HG03175 (cell line): ENCODE results near the gene SEMA3D.
"Not testable (repeated sequence)": the region's sequence is repeated elsewhere in the genome, so short reads cannot be mapped to it uniquely, and the experiment has no call there.

ENCODE experiments used
- ATAC-seq: cut with Tn5 transposase; IDR thresholded peaks from one replicate; pipeline ENCODE4 v1.9.1; 2021; ENCODE audit warnings: mild to moderate bottlenecking, moderate library complexity; ENCODE audit not compliant: unreplicated experiment

SEMA3D gene

DNA sequence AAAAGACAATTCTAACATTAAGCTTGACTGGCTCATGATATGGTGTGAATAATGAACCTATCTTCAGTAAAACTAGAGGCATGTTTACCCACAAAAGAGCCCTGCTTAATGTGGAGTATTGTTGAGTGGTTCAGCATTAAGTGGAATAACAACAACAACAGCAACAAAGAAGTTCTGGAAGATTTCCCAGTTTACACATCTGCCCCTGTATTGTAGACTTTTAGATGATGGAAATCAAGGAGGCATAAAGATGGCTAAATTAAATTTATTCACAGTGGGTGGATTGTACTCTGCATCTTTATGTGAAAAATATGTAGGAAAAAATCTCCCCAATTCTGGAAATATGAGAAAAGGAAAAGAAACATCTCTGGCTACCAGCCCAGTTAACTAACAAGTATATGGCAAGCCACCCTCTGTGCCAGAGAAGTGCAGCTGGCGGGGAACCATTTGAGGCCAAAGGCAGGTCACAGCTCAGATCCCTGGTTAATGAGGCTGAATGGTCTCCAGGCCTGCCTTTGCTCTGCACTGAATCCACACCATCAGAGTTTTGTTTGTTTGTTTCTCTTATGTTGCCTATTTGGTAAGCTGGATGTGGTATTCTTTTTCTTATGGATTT is 186.0 kb downstream of the SEMA3D start:
- ATAC-seq, result no peak

DNA sequence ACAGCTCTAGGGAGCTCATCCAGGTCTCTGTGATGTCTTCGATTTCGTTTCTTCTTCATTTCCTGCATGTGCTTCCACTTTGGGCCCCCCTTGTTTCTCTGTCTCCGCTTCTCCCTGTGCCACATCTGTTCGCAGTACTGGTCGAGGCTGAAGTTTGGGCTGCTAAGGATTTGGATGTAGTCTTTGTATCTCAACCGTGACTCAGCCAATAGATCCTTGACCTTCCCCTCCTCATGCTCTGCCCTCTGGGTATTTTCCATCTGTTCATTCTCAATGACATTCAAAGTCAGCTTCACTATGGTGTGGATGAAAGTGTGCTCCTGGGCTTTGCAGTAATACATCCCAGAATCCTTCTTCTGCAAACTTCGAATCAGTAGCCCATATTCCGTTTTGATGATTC is 187.4 kb downstream of the SEMA3D start:
- ATAC-seq, result no peak

DNA sequence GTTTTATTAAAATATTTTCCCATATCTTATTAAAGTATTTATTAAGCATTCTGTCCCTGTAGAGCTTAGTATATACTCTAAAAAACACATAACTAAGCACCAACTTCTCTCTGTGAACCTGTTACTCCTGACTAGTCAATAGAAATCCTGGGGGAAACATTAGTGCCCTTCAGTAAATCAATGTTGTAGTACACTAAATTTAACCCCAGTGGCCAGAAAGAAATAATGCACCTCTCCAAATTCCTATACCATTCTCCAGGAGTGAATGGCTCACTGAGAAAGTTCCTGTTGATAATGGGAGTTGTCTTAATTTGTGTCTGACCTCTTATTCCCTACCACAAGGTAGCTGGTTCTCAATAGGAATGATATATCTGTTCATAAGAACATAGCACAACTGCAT is 188.2 kb downstream of the SEMA3D start:
- ATAC-seq, result no peak

DNA sequence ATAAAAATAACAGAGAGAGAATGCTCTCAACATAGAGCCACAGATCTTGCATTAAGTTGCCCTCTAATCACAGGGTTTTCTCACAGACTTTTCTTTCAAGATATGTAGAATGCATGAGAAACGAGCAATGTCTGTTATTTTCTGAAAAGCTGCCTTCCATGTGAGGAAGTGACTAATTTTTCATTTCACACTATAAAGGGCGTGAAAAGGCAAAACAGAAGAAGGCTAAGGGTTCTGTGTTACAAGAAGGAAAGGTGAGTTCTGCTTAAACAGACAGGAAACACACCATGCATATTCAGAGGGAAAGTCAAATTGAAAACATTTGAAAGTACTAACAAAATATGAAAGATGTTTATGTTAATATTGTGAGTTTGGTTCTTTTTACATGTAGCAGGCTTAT is 189.2 kb downstream of the SEMA3D start:
- ATAC-seq, result no peak

DNA sequence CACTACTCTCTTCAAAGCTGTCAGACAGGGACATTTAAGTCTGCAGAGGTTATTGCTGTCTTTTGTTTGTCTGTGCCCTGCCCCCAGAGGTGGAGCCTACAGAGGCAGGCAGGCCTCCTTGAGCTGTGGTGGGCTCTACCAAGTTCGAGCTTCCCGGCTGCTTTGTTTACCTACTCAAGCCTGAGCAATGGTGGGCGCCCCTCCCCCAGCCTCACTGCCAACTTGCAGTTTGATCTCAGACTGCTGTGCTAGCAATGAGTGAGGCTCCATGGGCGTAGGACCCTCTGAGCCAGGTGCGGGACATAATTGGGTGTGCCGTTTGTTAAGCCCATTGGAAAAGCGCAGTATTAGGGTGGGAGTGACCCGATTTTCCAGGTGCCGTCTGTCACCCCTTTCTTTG is 193.9 kb downstream of the SEMA3D start:
- ATAC-seq, result not testable (repeated sequence)

DNA sequence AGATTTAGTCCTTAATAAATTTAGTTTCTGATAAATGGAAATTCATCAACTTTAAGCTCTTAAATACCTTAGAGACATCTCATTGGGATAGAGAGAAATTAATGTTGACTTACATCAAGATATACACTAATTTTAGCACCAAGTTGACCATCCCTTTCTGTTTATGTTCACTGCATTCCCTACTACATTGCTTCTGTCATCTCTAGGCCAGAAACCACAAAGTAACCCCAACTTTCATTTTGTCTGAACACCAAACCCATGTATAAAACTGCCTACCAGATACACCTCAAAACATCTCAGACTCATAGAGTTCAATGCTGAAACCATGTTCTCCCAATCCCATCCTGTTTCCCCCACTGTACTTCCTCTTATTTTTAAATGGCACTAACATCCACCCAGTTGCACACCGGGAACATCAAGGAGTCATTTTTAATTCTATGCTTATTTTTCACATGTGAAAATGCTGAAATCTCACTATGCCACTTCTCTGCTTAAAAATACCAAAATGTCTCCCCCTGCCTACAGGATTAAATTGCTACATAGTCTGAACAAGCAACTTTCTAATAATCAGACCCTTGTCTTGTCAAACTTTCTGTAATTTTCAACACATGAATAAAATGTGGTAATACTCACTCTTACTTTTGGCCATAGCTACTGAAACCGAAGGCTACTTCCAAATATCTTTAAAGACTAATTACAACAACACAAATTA is 201.6 kb downstream of the SEMA3D start:
- ATAC-seq, result no peak

DNA sequence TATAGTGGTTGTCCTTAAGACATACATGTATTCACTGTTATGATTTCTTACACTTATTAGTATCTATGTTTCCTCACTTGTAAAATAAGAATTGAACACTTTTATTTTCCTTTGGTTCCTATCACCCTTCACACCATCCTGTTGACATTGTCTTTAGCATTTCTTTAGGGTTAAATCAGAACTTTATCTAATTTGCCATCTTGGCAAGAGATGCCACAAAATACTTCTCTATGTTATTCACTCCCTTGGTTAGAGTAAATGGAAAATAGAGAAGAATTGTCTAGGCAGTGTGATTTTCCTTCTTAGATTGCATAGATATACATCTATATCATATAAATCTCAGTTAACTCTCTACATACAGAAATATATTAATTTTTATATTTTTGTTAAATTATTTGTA is 204.7 kb downstream of the SEMA3D start:
- ATAC-seq, result no peak

DNA sequence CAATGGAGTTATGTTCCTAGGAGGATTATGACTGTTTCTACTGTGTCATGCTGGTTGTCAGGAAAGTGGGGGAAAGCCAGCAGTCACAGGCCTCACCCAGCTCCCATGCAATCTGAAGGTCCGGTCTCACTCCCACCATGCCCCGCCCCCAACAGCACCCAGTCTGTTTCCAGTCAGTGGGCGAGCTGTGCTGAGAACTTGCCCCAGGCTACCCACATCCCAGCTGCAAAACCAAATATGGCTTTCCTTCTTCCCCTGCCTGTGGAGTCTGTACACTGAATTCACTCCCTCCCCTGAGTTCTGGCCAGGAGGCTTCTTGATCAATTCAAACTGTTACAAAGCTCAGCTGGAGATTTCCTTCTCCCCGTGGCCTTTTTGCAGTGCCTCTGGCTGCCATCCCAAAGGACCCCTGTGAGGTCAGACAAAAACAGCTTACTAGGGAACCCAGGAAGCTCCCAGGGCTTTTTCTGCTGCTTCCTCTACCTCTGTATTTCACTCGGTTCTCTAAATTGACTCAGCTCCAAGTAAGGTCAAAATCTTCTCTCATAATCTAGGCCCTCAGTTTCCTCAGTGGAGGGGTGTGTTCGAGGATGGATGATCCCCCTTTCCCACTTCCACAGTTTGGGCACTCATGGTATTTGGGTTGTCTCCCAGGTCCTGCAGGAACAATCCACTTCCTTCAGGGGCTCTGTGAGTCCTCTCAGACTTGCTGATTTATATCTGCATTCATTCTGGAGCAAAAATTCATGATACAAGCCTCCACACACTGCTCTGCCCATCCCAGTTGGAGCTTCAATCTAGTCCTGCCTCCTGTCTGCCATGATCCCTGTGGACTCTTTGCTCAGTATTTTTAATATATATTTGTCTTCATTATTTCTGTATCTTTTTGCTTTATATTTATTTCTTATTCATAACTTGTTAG is 205.5 kb downstream of the SEMA3D start:
- no peak for ATAC-seq

DNA sequence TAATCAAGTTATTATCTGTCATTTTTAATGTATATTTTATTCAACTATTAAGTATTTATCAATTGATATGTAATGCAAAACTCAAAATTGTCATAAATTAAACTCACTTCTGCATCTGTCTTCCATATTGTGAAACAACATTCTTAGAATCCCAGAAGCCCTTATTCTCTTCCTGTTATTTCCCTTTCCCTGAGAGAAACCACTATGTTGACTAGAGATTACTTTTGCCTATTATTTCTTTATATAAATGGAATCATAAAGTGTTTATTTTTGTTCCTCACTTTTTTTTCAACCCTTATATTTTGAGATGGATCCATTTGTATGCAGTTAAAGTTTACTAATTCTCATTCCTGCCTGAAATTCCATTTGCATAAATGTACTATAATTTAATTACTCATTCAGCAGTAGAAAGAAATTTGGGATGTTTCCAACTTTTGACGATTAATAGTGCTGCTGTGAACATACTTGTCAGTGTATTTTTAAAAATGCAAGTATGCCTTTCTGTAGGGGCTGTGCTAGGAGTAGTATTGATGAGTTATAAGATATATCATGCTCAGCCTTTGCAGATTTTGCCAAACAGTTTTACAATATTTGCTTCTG is 211.2 kb downstream of the SEMA3D start:
- no peak for ATAC-seq

DNA sequence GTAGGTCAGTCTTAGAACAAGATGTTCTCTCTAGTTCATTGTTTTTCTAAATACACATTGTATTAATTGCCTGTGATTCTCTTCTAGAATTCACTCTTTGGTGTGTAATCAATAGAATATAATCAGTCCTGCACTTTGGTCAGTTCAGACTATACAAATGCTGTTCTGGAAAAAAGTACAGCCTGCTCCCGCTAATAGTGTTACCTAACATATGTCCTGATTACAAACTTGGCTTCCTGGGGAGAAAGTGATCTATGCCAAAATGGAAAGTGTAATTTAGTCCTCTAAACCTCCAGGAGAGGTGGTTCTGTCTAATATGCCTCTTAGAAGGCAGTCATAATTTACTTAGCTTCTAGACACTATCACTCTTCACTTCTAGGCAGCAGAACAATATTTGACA is 215.5 kb downstream of the SEMA3D start:
- no peak for ATAC-seq

DNA sequence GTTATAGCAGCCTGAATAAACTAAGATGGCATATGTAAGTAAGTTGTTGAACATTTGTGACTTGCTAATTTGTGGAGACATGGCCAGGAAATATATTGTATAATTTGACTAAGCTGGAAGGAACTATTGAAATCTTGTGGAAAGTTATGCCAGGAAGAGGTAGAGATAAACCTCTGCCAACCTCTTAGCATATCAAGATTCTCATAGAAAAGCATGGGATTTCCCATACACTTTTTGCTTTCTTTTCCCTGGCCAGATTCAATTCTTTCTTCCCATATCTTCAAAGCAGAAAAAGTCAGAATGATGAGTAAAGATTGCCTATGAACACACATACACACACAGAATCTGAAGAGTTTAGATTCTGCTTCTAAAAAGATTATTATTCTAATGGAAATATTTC is 216.2 kb downstream of the SEMA3D start:
- no peak for ATAC-seq

DNA sequence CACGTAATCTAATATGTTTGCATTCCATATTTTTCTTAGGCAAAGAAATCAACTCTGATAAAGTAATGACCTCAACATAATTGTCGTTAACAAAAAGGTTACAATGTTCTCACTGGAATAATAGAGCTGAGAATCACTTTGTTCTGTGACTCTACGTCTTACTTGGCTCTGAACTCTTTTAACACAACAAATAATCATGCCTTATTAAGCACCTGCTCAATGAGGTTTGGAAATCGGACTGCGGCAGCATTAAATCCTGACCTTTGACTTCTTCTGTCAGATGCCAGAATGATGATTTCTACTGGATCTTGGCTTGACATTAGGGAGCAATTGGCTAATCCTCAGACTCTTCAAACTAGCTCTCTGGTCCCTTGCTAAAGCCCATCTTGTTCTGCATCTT is 233.6 kb downstream of the SEMA3D start:
- no peak for ATAC-seq

DNA sequence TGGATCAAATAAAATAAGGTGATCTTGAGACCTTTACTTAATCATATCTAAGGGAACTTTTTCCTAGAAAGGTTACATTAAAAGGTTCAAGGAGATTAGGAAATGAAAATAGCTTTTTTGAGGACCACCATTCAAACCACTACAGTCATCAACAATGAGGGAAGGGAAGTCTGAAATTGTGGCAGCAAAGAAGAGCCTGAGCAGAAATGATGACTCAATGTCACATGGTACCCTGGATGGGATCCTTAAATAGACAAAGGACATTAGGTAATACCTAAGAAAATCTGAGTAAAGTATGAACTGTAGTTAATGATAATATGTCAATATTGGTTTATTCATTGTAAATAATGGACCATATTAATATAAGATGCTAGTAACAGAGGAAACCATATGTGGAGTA is 236.0 kb downstream of the SEMA3D start:
- ATAC-seq, result no peak

DNA sequence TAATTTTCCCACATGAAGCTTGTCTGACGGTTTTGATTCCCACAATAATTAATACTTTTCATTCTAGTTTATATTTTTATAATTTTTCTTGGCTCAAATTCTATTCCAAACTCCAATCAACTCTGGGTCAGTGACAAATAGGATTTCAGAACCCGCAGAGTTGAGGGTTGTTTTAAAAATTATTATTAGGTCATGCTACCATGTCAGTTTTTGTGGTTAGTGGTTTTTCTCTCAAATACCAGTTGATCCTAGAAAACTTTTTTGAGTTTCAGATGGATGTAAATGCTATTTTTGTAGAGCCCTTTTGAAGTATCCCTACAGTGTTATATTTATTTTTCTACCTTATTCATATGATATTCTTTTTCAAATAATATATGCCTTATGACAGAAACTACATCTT is 237.4 kb downstream of the SEMA3D start:
- no peak for ATAC-seq

DNA sequence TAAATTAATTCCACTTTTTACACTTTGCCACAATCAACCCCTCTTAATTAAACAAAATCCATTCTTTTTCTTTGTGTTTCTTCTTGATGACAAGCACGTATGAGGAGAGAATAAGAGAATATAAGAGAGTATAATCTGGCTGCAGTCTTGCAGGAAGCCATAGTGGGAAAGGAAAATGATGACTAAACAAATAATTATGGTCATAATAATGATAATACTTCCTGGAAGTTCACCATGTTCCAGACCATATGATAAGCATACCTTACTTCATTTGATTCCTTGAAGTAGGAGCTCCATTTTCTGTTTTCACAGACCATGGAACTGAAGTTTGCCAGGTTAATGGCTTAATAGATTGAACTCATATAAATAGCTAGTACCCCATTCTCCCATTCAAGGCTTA is 237.8 kb downstream of the SEMA3D start:
- ATAC-seq, result no peak

DNA sequence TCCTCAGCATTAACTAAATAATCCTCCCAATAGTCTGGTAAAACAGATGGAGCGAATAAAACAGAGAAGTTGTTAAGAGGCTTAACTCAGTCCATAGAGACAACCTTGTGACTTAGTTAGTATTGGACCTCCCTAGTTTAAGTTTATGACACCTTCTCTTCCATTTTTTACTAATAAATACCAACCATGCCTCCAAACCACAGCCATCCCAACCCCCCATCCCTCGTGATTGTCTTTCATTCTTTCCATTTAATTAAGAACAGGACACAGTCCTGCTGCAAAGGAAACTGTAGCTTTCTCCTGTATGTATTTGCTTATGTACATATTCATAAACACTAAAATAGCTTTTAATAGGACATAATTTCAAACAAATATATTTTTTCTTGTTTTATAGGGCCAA is 238.2 kb downstream of the SEMA3D start:
- ATAC-seq, result no peak

DNA sequence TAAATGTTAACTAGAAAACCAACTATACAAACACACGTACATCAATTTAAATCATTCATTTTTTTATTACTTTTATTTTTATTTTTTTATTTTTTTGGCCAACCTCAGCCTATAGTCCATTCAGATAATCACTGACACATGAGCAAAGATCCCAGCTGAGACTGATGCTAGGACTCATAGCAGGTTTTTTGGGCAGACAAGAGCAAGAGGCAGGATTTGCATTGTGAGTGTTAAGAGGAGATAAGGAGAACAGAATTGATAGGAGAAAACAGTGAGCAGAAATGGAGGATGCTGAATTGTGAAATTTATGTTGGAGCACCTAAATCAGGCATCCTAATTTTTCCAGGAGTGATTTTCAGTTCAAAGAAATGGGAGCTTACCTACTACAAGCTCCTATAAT is 240.3 kb downstream of the SEMA3D start:
- no peak for ATAC-seq
